Tibial artery (tissue), 4 donors: Measurements from ENCODE around the gene PNPLA7.
"Not testable (repeated sequence)": the region's sequence is repeated elsewhere in the genome, so short reads cannot be mapped to it uniquely, and the experiment has no call there.

Experiments used
- DNase-seq, 2 donors: peaks; one replicate each; pipeline ENCODE4 v3.0.0-alpha.2; 2019
- H3K27ac ChIP-seq, 2 donors: fragments of 200-600 bp; sonication (generic) in 1 of 2; 1 replicate in 1 of 2; 2 replicates in 1 of 2; pipeline ENCODE4 v1.5.1; 2018 to 2019; ENCODE audit warnings: mild to moderate bottlenecking in 1 of 2
- H3K27me3 ChIP-seq, 2 donors: fragments of 200-600 bp; sonication (generic) in 1 of 2; one replicate each; pipeline versions ENCODE4 v1.5.1 to v1.6.0; 2016 to 2019
- H3K36me3 ChIP-seq, 3 donors: fragments of 200-600 bp; sonication (generic) in 2 of 3; one replicate each; pipeline ENCODE4 v1.5.1; 2016 to 2019; ENCODE audit warnings: mild to moderate bottlenecking in 2 of 3
- H3K4me1 ChIP-seq, 4 donors: fragments of 200-600 bp; sonication (generic) in 2 of 4; 1 replicate in 3 of 4; 2 replicates in 1 of 4; pipeline ENCODE4 v1.5.1; 2016 to 2019
- H3K4me3 ChIP-seq, 2 donors: fragments of 200-600 bp; sonication (generic) in 1 of 2; 1 replicate in 1 of 2; 2 replicates in 1 of 2; pipeline ENCODE4 v1.5.1; 2018 to 2019; ENCODE audit warnings: mild to moderate bottlenecking in 2 of 2
- H3K9me3 ChIP-seq, 3 donors: fragments of 200-600 bp; sonication (generic) in 1 of 3; one replicate each; pipeline ENCODE4 v1.5.1; 2016 to 2019
- CTCF ChIP-seq, 2 experiments: fragments of 200-600 bp in 1 of 2; fragments of 450-650 bp in 1 of 2; IDR thresholded peaks; one replicate each; pipeline ENCODE4 v1.5.1; 2017 to 2019; ENCODE audit warnings: antibody characterized with exemption in 2 of 2, mild to moderate bottlenecking in 1 of 2, moderate library complexity in 1 of 2
- intact Hi-C: fragments of 100-400 bp; cut with DNase I; formaldehyde crosslinking; loops from one replicate; pipeline ENCODE4 v1.15.0; 2023; ENCODE audit warnings: low total_unique reads

PNPLA7 gene

GRCh38 chr9:137543237-137543963 is 6.8 kb downstream of the PNPLA7 start:
- H3K27ac ChIP-seq, result no peak overlapping the region
- no peak for TF ChIP-seq CTCF (IDR thresholded peaks at IDR 0.05)
- no peak for DNase-seq
- intact Hi-C loops, result no loop called here
- H3K4me3 ChIP-seq, result no peak overlapping the region
- H3K4me1 ChIP-seq, result peaks cover 0 to 10% (median 1%) of the 10 kb centered on the region in 4 donors
- no peaks in the 10 kb centered on the region for H3K9me3 ChIP-seq
- H3K36me3 ChIP-seq, result peaks cover 18 to 66% (median 38%) of the 10 kb centered on the region in 3 donors
- no peaks in the 10 kb centered on the region for H3K27me3 ChIP-seq

- no peak for TF ChIP-seq CTCF (IDR thresholded peaks at IDR 0.05)
- DNase-seq, result no peak
- H3K9me3 ChIP-seq, result no peaks in the 10 kb centered on the region
- H3K36me3 ChIP-seq, result peaks cover 18 to 75% (median 46%) of the 10 kb centered on the region in 3 donors
- no peak overlapping the region for H3K27ac ChIP-seq
- no peaks in the 10 kb centered on the region for H3K27me3 ChIP-seq
- intact Hi-C loops, result no loop called here
- H3K4me3 ChIP-seq, result no peak overlapping the region
- peaks cover 0 to 5% (median 0%) of the 10 kb centered on the region in 4 donors for H3K4me1 ChIP-seq
These were observed 7.7 kb downstream of the PNPLA7 start for GRCh38 chr9:137542486-137542885.

- TF ChIP-seq CTCF (IDR thresholded peaks at IDR 0.05), result no peak
These were observed 9.7 kb downstream of the PNPLA7 start for GRCh38 chr9:137540536-137540935.

DNA sequence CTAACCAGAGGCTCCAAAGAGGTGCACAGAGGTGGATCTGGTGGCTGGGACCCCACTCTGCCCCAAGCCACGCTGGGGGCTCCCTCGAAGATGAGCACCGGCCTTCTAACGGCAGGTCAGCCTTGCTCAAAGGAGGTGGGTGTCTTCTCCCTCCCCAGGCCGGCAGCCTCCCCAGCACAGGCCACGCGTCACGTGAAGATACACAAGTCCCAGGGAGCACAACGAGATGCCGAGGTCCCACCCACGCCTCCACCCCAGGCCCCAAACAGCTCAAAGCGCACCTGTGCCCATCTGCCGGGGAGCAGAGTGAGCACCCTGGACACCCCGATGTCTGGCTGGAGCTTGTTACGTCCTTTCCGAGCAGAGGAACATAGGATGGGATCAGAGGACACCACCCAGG is 12.1 kb downstream of the PNPLA7 start:
- H3K27ac ChIP-seq, result no peak overlapping the region
- H3K27me3 ChIP-seq, result no peaks in the 10 kb centered on the region
- H3K4me1 ChIP-seq, result peaks cover 0 to 10% (median 6%) of the 10 kb centered on the region in 4 donors
- no peak for TF ChIP-seq CTCF (IDR thresholded peaks at IDR 0.05)
- DNase-seq, result no peak
- H3K36me3 ChIP-seq, result peaks cover 15 to 70% (median 35%) of the 10 kb centered on the region in 3 donors
- H3K9me3 ChIP-seq, result no peaks in the 10 kb centered on the region
- intact Hi-C loops, result loop anchor here (10.0 kb wide), 1 partner anchor 73 kb away; no protein-coding TSS in a partner anchor
- H3K4me3 ChIP-seq, result no peak overlapping the region

More at GRCh38 chr9:137540536-137540935, 9.7 kb downstream of the PNPLA7 start:
- H3K36me3 ChIP-seq, result peaks cover 18 to 77% (median 41%) of the 10 kb centered on the region in 3 donors
- no peaks in the 10 kb centered on the region for H3K27me3 ChIP-seq
- no peaks in the 10 kb centered on the region for H3K9me3 ChIP-seq
- intact Hi-C loops, result no loop called here
- DNase-seq, result no peak
- H3K27ac ChIP-seq, result no peak overlapping the region
- H3K4me3 ChIP-seq, result no peak overlapping the region
- H3K4me1 ChIP-seq, result peaks cover 0 to 5% (median 0%) of the 10 kb centered on the region in 4 donors

GRCh38 chr9:137536594-137537131 is 13.5 kb downstream of the PNPLA7 start:
- not testable (repeated sequence) for H3K27ac ChIP-seq, DNase-seq, H3K4me3 ChIP-seq, H3K4me1 ChIP-seq, H3K27me3 ChIP-seq, H3K9me3 ChIP-seq
- peaks cover 8 to 57% (median 28%) of the 10 kb centered on the region in 3 donors for H3K36me3 ChIP-seq
- intact Hi-C loops, result loop anchor here (10.0 kb wide), 1 partner anchor 72 kb away; no protein-coding TSS in a partner anchor

DNA sequence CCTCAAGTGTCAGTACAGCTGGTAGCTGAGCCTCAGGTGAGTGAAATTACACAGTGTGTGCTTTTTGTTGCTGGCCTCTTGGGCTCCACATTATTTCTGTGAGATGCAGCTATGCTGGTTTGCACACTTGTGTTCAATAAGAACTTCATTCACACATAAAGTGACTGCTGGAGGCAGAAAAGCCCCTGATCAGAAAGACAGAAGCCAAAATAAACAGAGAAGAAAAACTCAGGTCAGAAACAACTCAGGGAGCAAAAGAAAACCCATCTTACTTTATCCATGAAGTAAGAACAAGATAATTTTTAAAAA is 15.1 kb downstream of the PNPLA7 start:
- Histone ChIP-seq H3K27me3 (no peaks in the 10 kb centered on the region), H3K4me3 (no peak overlapping the region), H3K27ac (no peak overlapping the region), H3K9me3 (no peaks in the 10 kb centered on the region), H3K4me1 (peaks cover 0 to 10% (median 6%) of the 10 kb centered on the region in 4 donors), H3K36me3 (peaks cover 7 to 47% (median 22%) of the 10 kb centered on the region in 3 donors)
- intact Hi-C loops, result loop anchor here (10.0 kb wide), 1 partner anchor 70 kb away; no protein-coding TSS in a partner anchor
- no peak for DNase-seq
- no peak for TF ChIP-seq CTCF (IDR thresholded peaks at IDR 0.05)
